Spleen (tissue), 11 donors: ENCODE data around the gene SECISBP2. TPM values are rescaled to one million over a fixed set of nuclear protein-coding genes. Genes with fewer than 3 reads are reported as not detected.

Experiments
- DNase-seq: peaks from one replicate; pipeline ENCODE4 v3.0.0-alpha.2; 2020
- H3K27ac ChIP-seq, 8 donors: fragments of 200-600 bp; sonication (generic) in 7 of 8; 1 replicate in 4 of 8; 2 replicates in 4 of 8; pipeline versions ENCODE4 v1.5.0 to v1.8.0; 2016 to 2021; ENCODE audit warnings: inconsistent platforms in 4 of 8, mild to moderate bottlenecking in 4 of 8, moderate library complexity in 1 of 8
- H3K27me3 ChIP-seq, 7 donors: fragments of 200-600 bp; sonication (generic) in 6 of 7; replicated peaks in 1 of 7; 1 replicate in 4 of 7; 2 replicates in 3 of 7; pipeline versions ENCODE4 v1.5.0 to v1.8.0; 2016 to 2021; ENCODE audit warnings: inconsistent platforms in 3 of 7, mild to moderate bottlenecking in 1 of 7
- H3K36me3 ChIP-seq, 6 donors: fragments of 200-600 bp; sonication (generic) in 5 of 6; 1 replicate in 4 of 6; 2 replicates in 2 of 6; pipeline versions ENCODE4 v1.5.0 to v1.8.0; 2016 to 2021; ENCODE audit warnings: inconsistent platforms in 2 of 6
- H3K4me1 ChIP-seq, 6 donors: fragments of 200-600 bp; sonication (generic) in 5 of 6; 1 replicate in 3 of 6; 2 replicates in 3 of 6; pipeline versions ENCODE4 v1.5.0 to v1.8.0; 2016 to 2021; ENCODE audit warnings: inconsistent platforms in 3 of 6
- H3K4me3 ChIP-seq, 8 donors: fragments of 200-600 bp; sonication (generic) in 7 of 8; 1 replicate in 4 of 8; 2 replicates in 4 of 8; pipeline versions ENCODE4 v1.5.0 to v1.8.0; 2016 to 2021; ENCODE audit warnings: inconsistent platforms in 4 of 8, mild to moderate bottlenecking in 4 of 8, moderate library complexity in 2 of 8
- H3K9me3 ChIP-seq, 8 donors: fragments of 200-600 bp; sonication (generic) in 7 of 8; 1 replicate in 4 of 8; 2 replicates in 4 of 8; pipeline versions ENCODE4 v1.5.0 to v1.8.0; 2016 to 2021; ENCODE audit warnings: inconsistent platforms in 4 of 8
- POLR2A ChIP-seq, 3 donors: fragments of 450-650 bp; IDR thresholded peaks; one replicate each; pipeline ENCODE4 v1.5.1; 2017; ENCODE audit warnings: antibody characterized with exemption in 3 of 3, mild to moderate bottlenecking in 1 of 3
- POLR2AphosphoS5 ChIP-seq, 3 donors: sonication (generic); formaldehyde crosslinking; IDR thresholded peaks; one replicate each; pipeline ENCODE4 v1.5.1; 2017; ENCODE audit warnings: antibody characterized with exemption in 3 of 3
- WGBS, 5 donors: extraction: QIAGEN DNeasy Blood & Tissue Kit in 3 of 5; methylation state at CpG; one replicate each; pipeline versions ENCODE4 v1.1.5 to v1.1.7; 2013 to 2018; 5-methylcytosine and 5-hydroxymethylcytosine counted together
- intact Hi-C: fragments of 100-400 bp; cut with DNase I; formaldehyde crosslinking; loops from one replicate; pipeline ENCODE4 v1.15.0; 2023; ENCODE audit warnings: low total_unique reads
- polyA plus RNA-seq, 3 donors: library from polyadenylated mRNA; stranded (reverse); fragments of 200-250 nt; gene quantifications; one replicate each; pipeline ENCODE4 v1.2.1, GENCODE V29; 2013
- total RNA-seq, 7 donors: library from RNA; depleted of rRNA in 3 of 7; stranded (reverse); fragments of >200 nt in 3 of 7; fragmentation: NEBNext Ultra II Directional in 4 of 7; extraction: Animal tissue kit (Norgen Biotek cat#: 25700) in 4 of 7; gene quantifications; one replicate each; pipeline versions ENCODE4 v1.1.0 to v1.2.1, GENCODE V29; 2016 to 2021
- TF ChIP-seq, protein P1 (sequence below), 11 experiments: fragments of 200-600 bp in 7 of 11; fragments of 450-650 bp in 4 of 11; sonication (generic) in 4 of 11; IDR thresholded peaks in 8 of 11; conservative IDR thresholded peaks in 3 of 11; 1 replicate in 7 of 11; 2 replicates in 4 of 11; pipeline versions ENCODE4 v1.4.0 to v1.8.0; 2016 to 2021; ENCODE audit warnings: antibody characterized with exemption in 11 of 11, inconsistent platforms in 4 of 11, mild to moderate bottlenecking in 1 of 11
- donor health status: healthy with polysubstance abuse.
- donor health status: DM: no; HTN: no; CAD: no; lungs with moderate emphysema.
- donor health status: DM: no; HTN: no; CAD: no.
- donor health status: Bipolar disorder and iron deficiency.
- donor health status: healthy.
- donor health status: DM: no; HTN: no; CAD: no.
- donor health status: DM: yes; HTN: yes; CAD: no.

Gene SECISBP2
- total and polyA plus RNA-seq, 10 donors: 20.7 to 117 (median 82.3) TPM

DNA sequence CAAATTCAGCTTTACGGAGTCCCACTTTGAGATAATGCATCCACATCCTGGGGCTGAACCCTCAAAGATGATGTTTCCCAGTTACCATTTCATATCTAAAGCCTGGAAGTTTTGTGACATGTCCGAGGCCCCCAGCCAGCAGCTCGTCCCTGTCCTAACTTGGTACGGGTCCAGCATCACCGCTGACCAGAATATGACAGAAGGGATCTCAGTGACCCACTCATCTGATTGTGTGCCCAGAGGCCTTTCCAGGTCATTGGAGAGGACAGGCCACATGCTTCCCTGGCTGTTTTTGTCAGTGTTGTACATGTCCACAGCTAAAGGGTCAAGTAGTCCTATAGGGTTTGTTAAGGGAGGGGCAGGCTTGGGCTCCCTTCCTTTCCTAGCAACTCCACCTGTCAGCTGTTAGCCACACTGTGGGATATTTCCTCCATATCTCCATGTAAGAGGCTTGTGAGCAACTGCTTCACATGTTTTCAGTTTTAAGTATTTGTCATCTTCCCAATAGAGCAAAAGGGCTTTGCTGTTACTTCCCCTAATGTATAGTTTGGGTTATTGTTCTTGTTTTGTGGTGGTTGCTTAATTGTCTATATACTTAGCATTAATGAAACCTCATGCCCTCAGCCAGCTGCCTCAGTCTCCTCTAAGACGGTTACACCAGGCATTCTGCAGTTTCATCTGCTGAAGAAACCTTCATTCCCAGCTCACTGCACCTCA, 33.4 kb downstream of the SECISBP2 start:
- Histone ChIP-seq H3K9me3 (no peaks in the 10 kb centered on the region), H3K27me3 (no peaks in the 10 kb centered on the region), H3K36me3 (peaks cover 5 to 100% (median 94%) of the 10 kb centered on the region in 6 donors), H3K4me3 (no peak overlapping the region), H3K4me1 (peaks cover 11 to 43% (median 23%) of the 10 kb centered on the region in 6 donors), H3K27ac (peak overlapping the region; percentile 44 to 77 (median 52))
- intact Hi-C loops: no loop called here
- no peak for TF ChIP-seq POLR2A (IDR thresholded peaks at IDR 0.05)
- TF ChIP-seq POLR2AphosphoS5 (IDR thresholded peaks at IDR 0.05): no peak
- TF ChIP-seq, protein P1, sequence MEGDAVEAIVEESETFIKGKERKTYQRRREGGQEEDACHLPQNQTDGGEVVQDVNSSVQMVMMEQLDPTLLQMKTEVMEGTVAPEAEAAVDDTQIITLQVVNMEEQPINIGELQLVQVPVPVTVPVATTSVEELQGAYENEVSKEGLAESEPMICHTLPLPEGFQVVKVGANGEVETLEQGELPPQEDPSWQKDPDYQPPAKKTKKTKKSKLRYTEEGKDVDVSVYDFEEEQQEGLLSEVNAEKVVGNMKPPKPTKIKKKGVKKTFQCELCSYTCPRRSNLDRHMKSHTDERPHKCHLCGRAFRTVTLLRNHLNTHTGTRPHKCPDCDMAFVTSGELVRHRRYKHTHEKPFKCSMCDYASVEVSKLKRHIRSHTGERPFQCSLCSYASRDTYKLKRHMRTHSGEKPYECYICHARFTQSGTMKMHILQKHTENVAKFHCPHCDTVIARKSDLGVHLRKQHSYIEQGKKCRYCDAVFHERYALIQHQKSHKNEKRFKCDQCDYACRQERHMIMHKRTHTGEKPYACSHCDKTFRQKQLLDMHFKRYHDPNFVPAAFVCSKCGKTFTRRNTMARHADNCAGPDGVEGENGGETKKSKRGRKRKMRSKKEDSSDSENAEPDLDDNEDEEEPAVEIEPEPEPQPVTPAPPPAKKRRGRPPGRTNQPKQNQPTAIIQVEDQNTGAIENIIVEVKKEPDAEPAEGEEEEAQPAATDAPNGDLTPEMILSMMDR (IDR thresholded peaks at IDR 0.05 in 8 of 11, conservative IDR thresholded peaks at IDR 0.05 in 3 of 11): no peak
- 91 to 96% (median 94%) methylated on average over 6 of the region's 6 CpGs for WGBS, 5 donors
- DNase-seq: no peak

DNA sequence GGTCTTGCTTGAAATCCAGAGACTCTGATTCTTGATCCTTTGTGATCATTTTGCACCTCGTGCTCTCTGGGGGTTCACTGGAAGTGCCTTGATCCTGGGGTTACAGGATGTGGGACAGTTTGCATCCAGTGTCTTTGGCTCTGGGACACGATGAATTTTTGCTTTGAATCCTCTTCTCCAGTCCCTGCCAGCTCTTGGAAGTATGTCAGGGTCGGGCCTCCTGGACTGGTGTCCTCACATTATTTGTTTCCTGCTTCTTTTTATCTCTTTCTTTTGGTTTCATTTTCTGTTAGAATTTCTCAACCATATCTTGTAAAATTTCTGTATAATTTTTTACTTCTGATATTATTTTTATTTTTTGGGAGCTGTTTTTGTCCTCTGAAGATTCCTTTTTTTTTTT, 34.2 kb downstream of the SECISBP2 start:
- H3K27me3 ChIP-seq: no peaks in the 10 kb centered on the region
- peak overlapping the region; percentile 44 to 77 (median 52) for H3K27ac ChIP-seq
- TF ChIP-seq, protein P1 (IDR thresholded peaks at IDR 0.05 in 8 of 11, conservative IDR thresholded peaks at IDR 0.05 in 3 of 11): no peak
- TF ChIP-seq POLR2A (IDR thresholded peaks at IDR 0.05): no peak
- no peak for TF ChIP-seq POLR2AphosphoS5 (IDR thresholded peaks at IDR 0.05)
- no peak overlapping the region for H3K4me3 ChIP-seq
- 32 to 60% (median 47%) methylated on average over 3 of the region's 3 CpGs for WGBS, 5 donors
- no peak for DNase-seq
- peaks cover 5 to 100% (median 94%) of the 10 kb centered on the region in 6 donors for H3K36me3 ChIP-seq
- H3K9me3 ChIP-seq: no peaks in the 10 kb centered on the region
- H3K4me1 ChIP-seq: peaks cover 11 to 46% (median 23%) of the 10 kb centered on the region in 6 donors
- intact Hi-C loops: no loop called here

DNA sequence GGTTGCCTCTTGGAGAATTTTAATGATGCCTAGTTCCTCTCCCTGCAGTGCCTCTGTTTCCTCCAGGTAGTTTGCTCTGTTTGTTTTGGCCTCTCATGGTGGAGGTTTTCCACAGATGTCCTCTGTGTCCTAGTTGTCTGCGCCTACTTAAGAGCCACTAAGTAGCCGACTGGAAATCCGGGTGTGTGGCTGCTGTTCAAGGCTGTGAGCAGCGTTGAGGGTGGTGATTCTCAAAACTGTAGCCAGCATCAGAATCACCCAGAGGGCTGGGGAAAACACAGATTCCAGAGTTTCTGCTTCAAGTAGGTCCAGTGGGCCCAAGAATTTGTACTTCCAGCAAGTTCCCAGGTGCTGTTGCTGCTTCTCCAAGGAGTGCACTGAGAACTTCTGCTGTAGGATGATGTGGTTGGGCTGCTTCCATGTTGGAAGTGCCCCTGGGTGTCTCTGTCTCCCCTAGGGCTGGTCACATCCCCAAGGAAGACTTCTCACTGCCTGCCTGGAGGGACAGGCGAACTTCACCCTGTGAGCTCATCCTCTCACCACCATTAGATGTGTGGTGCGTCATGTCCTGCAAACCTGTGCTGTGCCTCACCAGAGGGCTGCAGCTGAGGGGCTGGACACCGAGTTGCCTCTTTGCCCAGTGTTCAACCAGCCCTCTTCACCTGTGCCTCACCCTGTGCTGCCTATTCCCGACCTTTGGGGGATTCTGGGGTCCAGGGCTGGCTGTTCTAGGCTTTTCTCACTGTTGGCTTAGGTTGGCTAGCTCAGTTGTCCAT, 34.8 kb downstream of the SECISBP2 start:
- intact Hi-C loops: no loop called here
- H3K4me1 ChIP-seq: peaks cover 11 to 46% (median 23%) of the 10 kb centered on the region in 6 donors
- H3K4me3 ChIP-seq: no peak overlapping the region
- no peak for DNase-seq
- no peak for TF ChIP-seq POLR2AphosphoS5 (IDR thresholded peaks at IDR 0.05)
- no peak for TF ChIP-seq POLR2A (IDR thresholded peaks at IDR 0.05)
- TF ChIP-seq, protein P1 (IDR thresholded peaks at IDR 0.05 in 8 of 11, conservative IDR thresholded peaks at IDR 0.05 in 3 of 11): no peak
- H3K36me3 ChIP-seq: peaks cover 5 to 100% (median 94%) of the 10 kb centered on the region in 6 donors
- 83 to 90% (median 89%) methylated on average over 8 of the region's 8 CpGs for WGBS, 5 donors
- no peaks in the 10 kb centered on the region for H3K27me3 ChIP-seq
- peak overlapping the region; percentile 44 to 77 (median 52) for H3K27ac ChIP-seq
- no peaks in the 10 kb centered on the region for H3K9me3 ChIP-seq

DNA sequence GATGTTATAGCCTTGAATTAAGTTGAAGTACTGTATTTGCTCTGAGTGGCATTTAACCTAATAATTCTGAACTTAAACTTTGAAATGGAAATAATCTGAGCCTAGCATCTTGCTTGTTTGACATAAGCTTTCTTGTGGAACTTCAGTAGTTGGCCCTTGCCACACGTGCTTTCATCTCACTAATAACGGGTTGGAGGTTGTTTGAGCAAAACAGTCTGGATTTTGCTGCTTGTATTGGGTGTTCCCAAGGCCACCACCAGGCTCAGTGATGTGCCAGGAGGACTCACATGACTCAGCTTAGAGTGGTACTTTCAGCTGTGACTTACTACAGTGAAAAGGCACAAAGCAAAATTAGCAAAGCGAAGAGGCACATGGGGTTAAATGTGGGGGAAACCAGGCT, 35.7 kb downstream of the SECISBP2 start:
- Histone ChIP-seq H3K27ac (peak overlapping the region in 5 of 8 donors; percentile 46 to 77 (median 68)), H3K36me3 (peaks cover 5 to 100% (median 94%) of the 10 kb centered on the region in 6 donors), H3K27me3 (no peaks in the 10 kb centered on the region), H3K4me3 (no peak overlapping the region), H3K4me1 (peaks cover 11 to 54% (median 27%) of the 10 kb centered on the region in 6 donors), H3K9me3 (no peaks in the 10 kb centered on the region)
- 78 to 90% (median 85%) methylated on average over 3 of the region's 3 CpGs for WGBS, 5 donors
- intact Hi-C loops: no loop called here
- TF ChIP-seq, protein P1 (IDR thresholded peaks at IDR 0.05 in 8 of 11, conservative IDR thresholded peaks at IDR 0.05 in 3 of 11): peak in 8 of 11 experiments; percentile 16 to 43 (median 32)
- TF ChIP-seq POLR2A (IDR thresholded peaks at IDR 0.05) (no peak), POLR2AphosphoS5 (IDR thresholded peaks at IDR 0.05) (peak in 1 of 3 donors; percentile 8)
- no peak for DNase-seq
